Measurements from ENCODE around the gene YLPM1. TPM values are rescaled to one million over a fixed set of nuclear protein-coding genes. Genes with fewer than 3 reads are reported as not detected.
A peak's percentile ranks its signal among the peaks of the same experiment; 100 is the strongest.

Gene YLPM1
- total RNA-seq, 2 donors from 2014 or later, result 28.3 to 31.5 TPM

- intact Hi-C loops (cut with DNase I), result loop anchor here in 1 of 2 donors (5.0 kb wide), 2 partner anchors 46 to 226 kb away; no protein-coding TSS in a partner anchor
- ATAC-seq (no peak), DNase-seq (no peak)
Measured at GRCh38 chr14:74861734-74862090, 98.6 kb downstream of the YLPM1 start.

DNA sequence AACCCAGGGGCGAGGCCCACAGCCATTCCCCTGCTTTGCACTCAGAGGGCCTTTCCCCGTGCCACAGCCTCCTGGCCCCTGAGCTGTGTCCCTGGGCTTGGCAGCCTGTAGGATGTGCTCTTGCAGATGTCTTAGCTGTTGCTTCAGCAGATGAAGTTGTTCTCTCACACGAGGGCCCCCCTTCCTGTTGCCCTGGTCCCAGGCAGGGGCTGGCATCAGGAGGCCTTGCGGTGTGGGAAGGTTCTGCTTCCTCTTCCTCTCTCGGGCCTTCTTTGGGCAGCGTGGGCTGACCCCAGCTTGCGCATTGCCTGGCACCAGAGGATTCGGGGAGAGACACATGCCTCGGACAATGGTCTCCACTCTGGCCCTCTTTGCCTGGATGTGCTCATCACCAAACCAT, 100.2 kb downstream of the YLPM1 start:
- DNase-seq (no peak), ATAC-seq (peak in 1 of 2 donors; percentile 20)
- intact Hi-C loops (cut with DNase I), result loop anchor here in 1 of 2 donors (5.0 kb wide), 2 partner anchors 44 to 224 kb away; no protein-coding TSS in a partner anchor

DNA sequence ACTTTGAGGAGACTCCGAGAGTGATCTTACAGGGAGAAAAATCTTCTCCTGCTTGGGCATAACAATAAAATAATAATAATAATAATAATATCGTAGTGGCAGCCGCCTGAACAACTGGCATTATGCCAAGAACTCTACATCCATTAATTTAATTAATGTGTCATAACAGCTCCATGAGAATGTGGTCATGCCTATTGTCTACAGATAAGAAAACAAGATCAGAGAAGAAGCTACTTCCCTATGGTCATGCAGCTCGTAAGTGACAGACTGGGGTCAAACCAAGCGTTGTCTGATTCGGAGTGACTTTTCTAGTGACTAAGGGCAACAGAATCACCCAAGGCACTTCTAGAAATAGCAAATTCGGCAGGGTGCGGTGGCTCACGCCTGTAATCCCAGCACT, 101.1 kb downstream of the YLPM1 start:
- ATAC-seq (no peak), DNase-seq (no peak)
- intact Hi-C loops (cut with DNase I), result loop anchor here in 1 of 2 donors (5.0 kb wide), 2 partner anchors 43 to 223 kb away; no protein-coding TSS in a partner anchor

DNA sequence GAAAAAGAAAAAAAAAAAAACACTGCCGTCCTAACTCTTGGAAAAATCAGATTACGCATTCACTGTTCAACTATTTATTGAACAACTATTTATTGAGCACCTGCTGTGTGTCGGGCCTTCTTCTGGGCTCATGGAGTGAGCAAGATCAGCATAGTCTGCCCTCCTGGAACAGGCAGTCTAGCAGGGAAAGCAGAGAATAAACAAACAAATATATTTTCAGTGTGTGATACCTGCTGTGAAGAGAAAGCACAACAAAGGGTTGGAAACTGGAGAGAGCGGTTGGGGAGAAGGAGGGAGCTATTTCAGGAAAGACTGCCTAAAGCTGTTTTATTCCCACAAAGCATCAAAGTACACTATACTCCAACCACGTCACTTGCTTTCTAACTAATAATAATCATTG, 102.0 kb downstream of the YLPM1 start:
- DNase-seq (no peak), ATAC-seq (no peak)
- intact Hi-C loops (cut with DNase I), result no loop called here

- no peak for ATAC-seq
- intact Hi-C loops (cut with DNase I), result no loop called here
- DNase-seq, result no peak
Measured at GRCh38 chr14:74866708-74867389, 103.7 kb downstream of the YLPM1 start.

- ATAC-seq (peak; percentile 69 to 73), DNase-seq (peak; percentile 77)
- intact Hi-C loops (cut with DNase I), result no loop called here
Measured at GRCh38 chr14:74867673-74868072, 104.6 kb downstream of the YLPM1 start.

GRCh38 chr14:74868739-74869138, 105.6 kb downstream of the YLPM1 start:
- intact Hi-C loops (cut with DNase I), result no loop called here
- no peak for ATAC-seq
- no peak for DNase-seq

DNA sequence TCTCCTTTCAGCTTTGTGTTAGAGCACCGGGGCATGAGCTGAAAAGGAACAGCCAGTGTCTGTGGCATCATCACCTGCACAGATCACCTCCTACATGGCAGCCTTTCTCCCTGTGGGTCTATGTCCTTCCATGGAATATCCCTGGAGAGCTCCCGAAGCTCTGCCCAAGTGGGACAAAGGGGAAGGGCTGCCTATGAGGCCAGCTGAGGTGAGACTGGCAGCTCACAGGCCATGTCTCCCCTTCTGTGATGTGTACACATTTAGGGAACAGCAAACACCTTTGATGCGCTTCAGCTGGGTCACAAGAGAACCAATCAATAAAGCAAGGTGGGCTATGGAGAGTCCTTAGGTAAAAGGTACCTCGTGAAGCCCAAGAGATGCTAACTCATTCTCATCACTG, 108.7 kb downstream of the YLPM1 start:
- intact Hi-C loops (cut with DNase I), result no loop called here
- no peak for DNase-seq
- no peak for ATAC-seq

DNA sequence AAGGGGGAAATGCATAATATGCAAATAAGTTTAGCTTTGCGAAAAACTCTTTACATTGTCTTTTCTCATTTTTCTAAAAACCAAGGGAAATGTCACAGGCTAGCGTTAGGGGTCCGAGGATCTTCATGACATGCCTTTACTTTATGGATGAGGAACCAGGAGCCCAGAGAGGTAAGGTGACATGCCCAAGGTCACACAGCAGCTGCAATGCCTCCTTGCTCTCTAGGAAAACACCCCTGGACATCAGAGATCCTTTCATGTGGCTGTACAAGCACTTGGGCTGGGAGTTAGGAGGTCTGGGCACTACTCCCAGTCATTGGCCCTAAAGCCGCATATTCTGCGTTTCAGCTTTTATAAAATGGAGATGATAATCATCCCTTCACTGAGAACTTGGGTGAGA, 112.1 kb downstream of the YLPM1 start:
- no peak for ATAC-seq
- intact Hi-C loops (cut with DNase I), result no loop called here
- DNase-seq, result no peak

- intact Hi-C loops (cut with DNase I), result no loop called here
- DNase-seq (no peak), ATAC-seq (no peak)
Measured at GRCh38 chr14:74875941-74876913, 113.1 kb downstream of the YLPM1 start, which contains the start of gene PROX2. TSS of gene PROX2 (minus strand) at chr14:74876145. CDS start at chr14:74863834, 12,311 bp downstream.

DNA sequence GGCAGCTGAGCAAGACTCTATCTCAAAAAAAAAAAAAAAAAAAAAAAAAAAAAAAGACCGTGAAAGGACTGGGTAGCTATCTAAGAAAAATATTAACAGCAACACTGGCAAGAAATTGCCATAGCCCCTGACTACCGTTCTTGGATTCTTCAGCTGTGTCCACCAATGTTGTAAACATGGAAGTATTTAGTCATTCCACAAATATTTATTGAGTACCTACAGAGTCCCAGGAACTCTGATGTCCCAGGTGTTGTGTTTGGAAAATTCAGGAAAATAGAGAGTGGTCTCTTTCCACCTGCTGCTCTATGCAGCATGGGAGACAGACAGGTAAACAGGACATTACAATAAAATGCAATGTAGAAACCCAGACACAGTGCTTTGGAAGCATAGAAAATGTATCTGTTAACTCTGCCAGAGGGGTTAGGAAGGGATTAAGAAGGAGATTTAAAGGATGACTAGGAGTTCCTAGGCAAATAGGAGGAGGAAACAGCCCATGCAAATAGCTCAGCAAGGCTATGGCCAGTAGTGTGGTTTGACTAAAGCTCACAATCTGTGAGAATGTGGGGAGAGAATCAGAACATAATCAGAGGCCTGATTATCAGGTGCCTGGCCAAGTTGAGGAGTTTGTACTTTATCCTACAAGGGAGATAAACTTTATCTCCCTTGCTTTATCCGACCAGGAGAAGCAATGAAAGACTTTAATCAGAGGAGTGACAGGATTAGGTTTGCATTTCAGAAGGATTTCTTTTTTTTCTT, 116.5 kb downstream of the YLPM1 start:
- DNase-seq, result no peak
- ATAC-seq, result no peak
- intact Hi-C loops (cut with DNase I), result no loop called here

- intact Hi-C loops (cut with DNase I), result no loop called here
- ATAC-seq, result peak; percentile 99
Measured at GRCh38 chr14:74881431-74882102, 118.5 kb downstream of the YLPM1 start, which contains the start of gene DLST. TSS of gene DLST (plus strand) at chr14:74881916. CDS start at chr14:74881954, 38 bp downstream.

GRCh38 chr14:74882103-74882920, 119.2 kb downstream of the YLPM1 start:
- peak; percentile 65 for DNase-seq
- peak; percentile 53 to 73 for ATAC-seq
- intact Hi-C loops (cut with DNase I), result no loop called here

More at GRCh38 chr14:74881431-74882102, 118.5 kb downstream of the YLPM1 start, which contains the start of gene DLST:
- peak; percentile 90 for DNase-seq

Other genes with a start within 250 kb of the YLPM1 start
- 10 to 100 TPM; 25.4 to 43.3 TPM for gene LTBP2, start 151.1 kb upstream of the YLPM1 start, total RNA-seq
- gene AREL1, start 50.2 kb upstream of the YLPM1 start, total RNA-seq, result 10 to 100 TPM; 18.4 to 25.2 TPM
- 10 to 100 TPM; 29.6 to 37.9 TPM for gene FCF1, start 50.2 kb upstream of the YLPM1 start, total RNA-seq
- gene PROX2, start 112.8 kb downstream of the YLPM1 start, total RNA-seq, result not detected
- gene DLST, start 118.6 kb downstream of the YLPM1 start, total RNA-seq, result 100 to 1,000 TPM; 133 to 137 TPM
- gene RPS6KL1, start 159.9 kb downstream of the YLPM1 start, total RNA-seq, result 10 to 100 TPM; 11.9 to 15.4 TPM
- 1 to 10 TPM; 4.6 to 5.0 TPM for gene PGF, start 192.3 kb downstream of the YLPM1 start, total RNA-seq
- gene EIF2B2, start 239.6 kb downstream of the YLPM1 start, total RNA-seq, result 10 to 100 TPM; 27.8 to 30.3 TPM

Measured in left cardiac atrium (tissue), 4 donors.